ENCODE results near the gene KCNN4. TPM values are rescaled to one million over a fixed set of nuclear protein-coding genes. Genes with fewer than 3 reads are reported as not detected.

The KCNN4 gene
- total RNA-seq, 6 experiments from 2014 or later: 0.53 to 3.1 (median 0.81) TPM

DNA sequence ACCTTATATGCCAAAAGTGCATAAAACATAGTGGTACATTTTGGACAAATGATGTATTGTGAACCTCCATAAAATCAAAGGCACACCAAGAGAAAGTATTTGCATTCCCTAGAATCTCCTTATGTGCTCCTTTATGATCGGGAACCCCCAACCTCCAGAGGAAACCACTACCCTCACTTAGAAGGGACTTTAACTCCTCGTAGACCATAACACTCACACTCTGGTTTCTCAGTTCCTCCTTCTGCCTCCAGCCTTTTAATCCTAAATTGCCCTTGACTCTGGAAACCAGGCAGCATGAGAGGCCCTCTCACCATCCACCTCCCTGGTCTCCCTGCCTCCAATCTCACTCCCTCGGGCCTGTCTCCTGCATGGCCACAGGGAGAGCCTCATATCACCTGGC is 9.8 kb upstream of the KCNN4 start:
- Mint-ChIP-seq H3K4me1 (ENCODE audit: low read depth) (no peaks in the 10 kb centered on the region), H3K27me3 (ENCODE audit: insufficient read depth) (peaks cover 18% of the 10 kb centered on the region)
- no peak for DNase-seq

DNA sequence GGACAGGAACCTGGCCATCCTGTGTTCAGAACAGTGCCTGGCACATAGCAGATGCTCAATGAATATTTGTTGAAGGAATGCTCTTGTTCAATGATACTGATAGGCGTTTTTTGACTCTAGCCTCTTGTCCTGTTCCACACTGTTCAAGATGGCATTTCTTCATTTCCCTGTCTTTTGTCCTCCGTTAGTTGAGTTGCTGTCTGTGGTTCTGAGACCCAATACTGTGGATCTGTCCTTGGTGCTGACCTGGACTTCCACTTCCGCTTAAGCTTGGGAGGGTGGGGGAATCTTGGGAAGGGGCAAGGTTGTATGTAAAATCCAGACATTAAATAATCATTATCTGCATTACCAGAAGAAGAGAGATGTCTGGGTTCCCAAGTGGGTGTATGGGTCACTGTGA is 8.3 kb upstream of the KCNN4 start:
- DNase-seq: peak; percentile 26
- Mint-ChIP-seq H3K27ac (no peak overlapping the region), H3K4me1 (ENCODE audit: low read depth) (peaks cover 14% of the 10 kb centered on the region), H3K27me3 (ENCODE audit: insufficient read depth) (peaks cover 16% of the 10 kb centered on the region), H3K36me3 (ENCODE audit: low read depth) (no peaks in the 10 kb centered on the region), H3K9me3 (no peaks in the 10 kb centered on the region), H3K4me3 (no peak overlapping the region)
- TF ChIP-seq, protein P1, sequence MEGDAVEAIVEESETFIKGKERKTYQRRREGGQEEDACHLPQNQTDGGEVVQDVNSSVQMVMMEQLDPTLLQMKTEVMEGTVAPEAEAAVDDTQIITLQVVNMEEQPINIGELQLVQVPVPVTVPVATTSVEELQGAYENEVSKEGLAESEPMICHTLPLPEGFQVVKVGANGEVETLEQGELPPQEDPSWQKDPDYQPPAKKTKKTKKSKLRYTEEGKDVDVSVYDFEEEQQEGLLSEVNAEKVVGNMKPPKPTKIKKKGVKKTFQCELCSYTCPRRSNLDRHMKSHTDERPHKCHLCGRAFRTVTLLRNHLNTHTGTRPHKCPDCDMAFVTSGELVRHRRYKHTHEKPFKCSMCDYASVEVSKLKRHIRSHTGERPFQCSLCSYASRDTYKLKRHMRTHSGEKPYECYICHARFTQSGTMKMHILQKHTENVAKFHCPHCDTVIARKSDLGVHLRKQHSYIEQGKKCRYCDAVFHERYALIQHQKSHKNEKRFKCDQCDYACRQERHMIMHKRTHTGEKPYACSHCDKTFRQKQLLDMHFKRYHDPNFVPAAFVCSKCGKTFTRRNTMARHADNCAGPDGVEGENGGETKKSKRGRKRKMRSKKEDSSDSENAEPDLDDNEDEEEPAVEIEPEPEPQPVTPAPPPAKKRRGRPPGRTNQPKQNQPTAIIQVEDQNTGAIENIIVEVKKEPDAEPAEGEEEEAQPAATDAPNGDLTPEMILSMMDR (IDR thresholded peaks at IDR 0.05): no peak

More for the DNA sequence above, 9.8 kb upstream of the KCNN4 start:
- no peak overlapping the region for H3K27ac Mint-ChIP-seq
- TF ChIP-seq, protein P1 (IDR thresholded peaks at IDR 0.05): no peak
- H3K4me3 Mint-ChIP-seq: no peak overlapping the region
- no peaks in the 10 kb centered on the region for H3K36me3 Mint-ChIP-seq (ENCODE audit: low read depth)
- H3K9me3 Mint-ChIP-seq: no peaks in the 10 kb centered on the region

DNA sequence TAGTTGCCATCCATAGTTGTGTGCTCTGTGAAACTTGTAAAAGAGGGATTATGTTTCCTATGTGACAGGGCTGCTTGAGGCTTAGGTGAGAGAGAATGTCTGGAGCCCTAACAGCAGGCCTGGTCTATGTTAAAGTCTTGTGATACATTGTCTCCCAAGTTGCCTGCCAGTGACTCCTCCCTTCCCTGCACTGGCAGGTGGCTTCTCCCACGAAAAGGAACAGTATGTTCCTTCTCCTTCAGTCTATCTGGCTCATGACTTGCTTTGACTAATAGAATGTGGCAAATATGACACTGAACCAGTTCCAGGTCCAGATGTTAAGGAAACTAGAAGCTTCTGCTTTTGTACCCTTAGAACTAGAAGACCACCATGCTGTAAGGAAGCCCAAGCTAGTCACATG is 5.9 kb upstream of the KCNN4 start:
- Mint-ChIP-seq H3K27ac (no peak overlapping the region), H3K4me1 (ENCODE audit: low read depth) (peaks cover 32% of the 10 kb centered on the region), H3K9me3 (no peaks in the 10 kb centered on the region)

DNA sequence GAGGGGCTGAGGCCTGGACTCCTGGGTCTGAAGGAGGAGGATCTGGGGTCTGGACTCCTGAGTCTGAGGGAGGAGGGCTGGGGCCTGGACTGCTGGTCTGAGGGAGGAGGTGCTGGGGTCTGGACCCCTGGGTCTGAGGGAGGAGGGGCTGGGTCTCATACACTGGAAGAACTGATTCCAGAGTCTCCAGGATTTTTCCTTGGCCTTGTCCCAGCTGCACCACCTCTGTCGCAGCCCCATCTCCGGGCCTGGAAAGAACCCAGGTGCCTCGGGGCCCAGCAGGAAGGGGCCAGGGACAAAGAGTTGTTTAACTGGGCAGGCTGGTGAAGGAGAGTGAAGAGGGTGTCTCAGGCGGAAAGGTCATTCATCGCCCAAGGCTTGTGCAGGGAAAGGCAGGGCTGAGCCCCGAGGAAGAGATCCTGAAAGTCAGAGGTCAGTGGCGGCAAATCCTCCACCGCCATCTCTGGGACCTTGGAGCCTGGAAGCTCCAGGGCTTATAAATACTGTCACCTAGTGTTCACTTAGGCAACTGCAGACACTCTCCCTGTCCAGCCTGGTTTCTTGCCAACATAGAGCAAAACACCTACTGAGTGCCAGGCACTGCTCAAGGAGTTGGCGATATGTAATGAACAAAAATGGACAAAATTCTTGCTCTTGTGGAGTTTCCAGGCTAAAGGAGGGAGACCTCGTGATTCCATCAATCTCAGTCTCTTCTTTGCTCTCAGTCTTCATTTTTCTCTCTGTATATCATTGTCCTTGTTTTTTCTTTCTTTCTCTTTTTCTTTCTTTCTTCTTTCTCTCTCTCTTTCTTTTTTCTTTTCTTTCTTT is 4.4 kb upstream of the KCNN4 start:
- Mint-ChIP-seq H3K36me3 (ENCODE audit: low read depth) (no peaks in the 10 kb centered on the region), H3K27ac (peak overlapping the region; percentile 85), H3K4me3 (peak overlapping the region; percentile 72), H3K9me3 (no peaks in the 10 kb centered on the region), H3K27me3 (ENCODE audit: insufficient read depth) (peaks cover 3% of the 10 kb centered on the region; the same call in 1 of the 2 replicates), H3K4me1 (ENCODE audit: low read depth) (peaks cover 42% of the 10 kb centered on the region)
- TF ChIP-seq, protein P1 (IDR thresholded peaks at IDR 0.05): peak; percentile 99
- peak; percentile 65 for DNase-seq

More for the DNA sequence above, 5.9 kb upstream of the KCNN4 start:
- peaks cover 11% of the 10 kb centered on the region for H3K27me3 Mint-ChIP-seq (ENCODE audit: insufficient read depth)
- DNase-seq: no peak
- TF ChIP-seq, protein P1 (IDR thresholded peaks at IDR 0.05): no peak
- no peak overlapping the region for H3K4me3 Mint-ChIP-seq
- H3K36me3 Mint-ChIP-seq (ENCODE audit: low read depth): no peaks in the 10 kb centered on the region

DNA sequence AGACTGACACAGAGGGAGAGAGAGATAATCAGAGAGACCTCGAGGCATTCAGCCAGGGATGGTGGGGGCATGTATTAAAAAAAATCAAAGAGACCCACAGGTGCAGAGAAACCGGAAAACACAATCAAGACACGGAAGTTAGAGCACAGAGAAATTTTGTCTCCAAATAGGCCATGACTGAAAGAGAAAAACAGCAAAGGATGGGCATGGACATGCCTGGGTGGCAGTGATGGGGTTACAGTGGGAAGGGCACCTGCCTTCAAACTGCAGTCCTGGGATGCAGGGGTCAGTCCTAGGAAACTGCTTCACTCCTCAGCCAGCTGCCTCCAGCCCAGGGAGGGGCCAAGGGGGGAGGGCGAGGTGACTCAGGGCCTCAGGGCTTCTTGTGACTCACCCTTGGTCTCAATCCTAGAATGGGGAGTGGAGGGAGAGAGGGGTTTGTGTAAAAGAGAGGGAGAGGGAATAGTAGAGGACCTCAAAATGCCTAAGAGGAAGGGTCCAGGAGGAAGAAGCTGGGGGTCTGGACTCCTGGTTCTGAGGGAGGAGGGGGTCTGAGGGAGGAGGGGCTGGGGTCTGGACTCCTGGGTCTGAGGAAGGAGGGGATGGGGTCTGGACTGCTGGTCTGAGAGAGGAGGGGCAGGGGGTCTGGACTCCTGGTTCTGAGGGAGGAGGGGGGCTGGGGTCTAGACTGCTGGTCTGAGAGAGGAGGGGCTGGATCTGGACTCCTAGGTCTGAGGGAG is 3.6 kb upstream of the KCNN4 start:
- H3K27ac Mint-ChIP-seq: peak overlapping the region; percentile 85

More for the DNA sequence above, 3.6 kb upstream of the KCNN4 start:
- TF ChIP-seq, protein P1 (IDR thresholded peaks at IDR 0.05): no peak
- DNase-seq: peak; percentile 77
- Mint-ChIP-seq H3K9me3 (no peaks in the 10 kb centered on the region), H3K27me3 (ENCODE audit: insufficient read depth) (no peaks in the 10 kb centered on the region), H3K36me3 (ENCODE audit: low read depth) (no peaks in the 10 kb centered on the region), H3K4me1 (ENCODE audit: low read depth) (peaks cover 48% of the 10 kb centered on the region), H3K4me3 (peak overlapping the region; percentile 72)

All from HFFc6 (cell line).